COLO668 (cell line): ENCODE results near the gene TNRC6B.

Experiments
- DNase-seq: peaks from one replicate; lab custom pipeline; 2025; ENCODE audit not compliant: unreplicated experiment; lab: John Stamatoyannopoulos, UW

The TNRC6B gene

DNA sequence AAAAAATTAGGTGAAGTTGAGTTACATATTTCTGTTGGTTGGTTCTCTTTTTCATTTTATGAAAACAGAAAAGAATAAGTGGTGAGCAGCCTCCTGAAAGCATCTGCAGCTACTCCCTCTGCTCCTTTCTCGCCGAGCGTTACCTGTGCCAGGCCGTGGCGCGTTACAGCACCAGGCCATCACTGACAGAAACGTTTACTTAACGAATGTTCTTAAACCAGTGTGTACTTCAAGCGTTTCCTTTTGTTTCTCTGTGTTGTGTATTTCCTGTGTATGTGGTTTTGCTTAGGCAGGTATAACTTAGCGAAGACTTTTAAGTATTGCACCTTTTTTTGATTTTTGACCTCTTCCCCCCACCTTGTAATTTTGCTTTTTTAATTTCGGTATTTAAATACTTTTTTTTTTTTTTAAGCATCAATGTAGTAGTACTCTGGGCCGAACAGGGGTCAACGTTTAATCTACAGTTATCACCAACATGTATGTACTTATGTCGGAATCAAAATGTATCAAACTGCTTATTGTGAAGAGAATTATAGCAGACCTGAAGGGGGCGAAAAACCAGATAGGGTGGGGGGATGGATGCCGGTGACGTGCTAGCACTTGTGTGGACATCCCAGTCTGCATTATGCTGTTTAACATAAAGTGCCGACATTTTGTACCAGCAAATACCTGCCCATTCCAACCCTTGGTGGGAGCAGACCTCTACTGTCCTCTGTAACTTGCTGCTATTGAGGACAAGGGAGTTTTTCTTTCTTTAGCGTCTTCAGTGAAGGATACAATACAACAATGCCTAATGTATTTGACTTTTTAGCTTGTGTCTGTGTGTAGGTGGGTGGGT is 147.0 kb downstream of the TNRC6B start:
- DNase-seq = no peak

DNA sequence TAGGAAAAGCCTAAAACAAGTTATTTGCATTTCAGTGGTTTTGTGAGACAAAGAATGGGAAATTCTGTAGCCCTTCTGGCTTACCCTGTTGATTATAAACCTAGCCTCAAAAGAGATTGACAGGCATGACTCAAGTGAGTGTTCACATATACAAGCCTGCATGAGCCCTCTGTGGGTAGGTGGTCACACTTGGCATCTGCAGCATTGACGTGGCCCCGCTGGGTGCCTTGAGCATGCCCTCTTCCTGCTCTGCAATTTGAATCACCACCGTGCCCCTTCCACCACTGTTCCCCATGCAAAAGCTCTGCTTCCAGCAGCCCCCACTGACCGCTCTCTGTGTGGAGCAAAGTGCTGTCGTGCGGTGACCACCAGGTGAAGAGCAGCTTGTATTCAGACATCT is 147.6 kb downstream of the TNRC6B start:
- DNase-seq = no peak

DNA sequence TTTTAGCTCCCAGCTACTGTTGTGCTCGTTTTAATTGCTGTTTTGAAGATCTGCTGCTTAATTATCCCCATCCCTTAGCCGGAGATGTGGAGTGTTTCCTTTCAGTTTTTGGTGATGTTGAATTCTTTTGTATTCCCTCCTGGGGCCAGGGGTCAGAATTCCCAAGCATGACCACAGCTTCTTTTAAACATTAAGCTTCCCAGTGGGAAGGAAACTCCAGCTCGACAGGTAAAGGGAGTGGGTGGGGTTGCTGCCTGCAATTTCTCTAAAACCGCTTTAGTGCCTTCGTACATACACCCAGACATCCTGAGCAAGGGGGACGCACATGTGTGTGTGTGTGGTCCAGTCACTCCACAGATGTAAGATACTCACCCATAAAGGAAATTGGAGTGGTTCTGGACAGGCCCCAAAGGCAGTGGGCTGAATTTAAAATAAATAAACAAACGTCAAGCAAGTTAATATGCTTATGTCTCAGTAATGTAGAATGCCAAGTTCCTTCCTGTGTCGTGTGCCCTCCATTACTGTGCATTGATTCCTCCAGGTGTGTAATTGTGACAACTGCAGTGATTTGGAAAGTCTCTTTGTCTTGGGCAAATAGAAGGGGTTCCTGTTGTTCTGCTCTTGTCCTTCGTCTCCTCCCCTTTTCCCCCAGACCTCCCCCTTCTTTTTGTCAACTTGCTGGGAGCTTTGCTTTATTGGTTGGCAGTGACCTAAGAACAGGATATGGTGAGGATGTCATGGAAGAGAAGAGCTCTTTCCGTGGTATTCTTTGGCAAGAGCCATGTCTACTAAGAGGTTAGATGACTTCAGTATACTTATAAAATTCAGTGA is 149.4 kb downstream of the TNRC6B start:
- no peak for DNase-seq

DNA sequence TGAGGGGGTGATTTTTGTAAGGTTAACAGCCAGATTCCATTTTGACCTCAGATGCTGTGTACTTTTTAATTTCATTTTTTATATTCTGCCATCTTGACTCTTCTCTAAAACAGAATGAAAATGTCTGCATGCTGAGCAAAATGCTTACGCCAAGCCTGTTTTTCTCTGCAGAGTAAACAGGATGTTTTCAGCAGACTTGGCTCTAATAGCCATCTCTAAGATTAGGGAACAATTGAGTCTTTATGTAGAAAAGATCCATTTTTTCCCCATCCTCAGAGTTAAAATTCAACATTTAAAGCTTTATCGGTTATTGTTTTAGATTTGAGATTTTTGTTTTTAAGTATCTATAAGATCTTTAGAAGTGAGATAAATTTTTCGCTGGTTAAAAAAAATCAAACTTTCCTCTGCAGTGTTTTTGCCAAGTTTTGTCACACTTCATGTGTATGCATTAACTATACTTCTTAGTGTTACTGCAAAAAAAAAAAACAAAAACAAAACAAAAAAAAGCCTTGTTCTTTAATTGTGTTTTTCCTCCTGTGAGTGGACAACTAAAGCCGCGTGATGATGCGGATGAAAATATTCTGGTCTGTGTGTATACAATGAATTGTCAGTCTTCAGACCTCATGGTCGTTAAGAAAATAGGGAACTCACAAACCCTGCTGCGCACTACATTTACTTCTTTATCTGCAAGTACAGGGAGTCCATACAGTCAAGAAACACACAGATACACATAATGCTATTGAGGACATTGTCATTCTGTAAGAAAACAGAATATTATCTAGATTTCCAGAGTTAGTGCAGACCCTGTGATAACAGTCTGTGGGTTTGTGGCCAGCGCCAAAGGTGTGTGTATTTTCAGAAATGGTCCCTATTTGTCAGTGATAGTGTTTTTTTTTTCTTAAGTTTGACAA is 151.1 kb downstream of the TNRC6B start:
- no peak for DNase-seq

DNA sequence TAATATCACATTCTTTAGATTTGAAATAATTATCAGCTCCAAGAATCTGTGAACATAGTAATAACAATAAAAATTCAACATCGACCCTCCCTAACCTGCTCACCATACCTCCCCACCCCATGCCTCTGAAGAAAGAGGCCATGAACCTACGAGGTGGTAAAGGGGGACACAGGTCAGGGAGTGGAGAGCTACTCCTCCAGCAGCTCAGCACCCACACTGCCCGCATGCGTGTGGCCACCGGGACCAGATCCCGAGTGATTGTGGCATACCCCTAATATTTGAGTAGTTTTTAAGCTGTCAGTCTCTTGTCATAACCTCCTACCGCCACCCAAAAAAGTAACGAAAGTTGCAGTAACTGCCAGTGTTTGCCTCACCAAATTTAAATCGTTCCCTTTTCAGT is 151.7 kb downstream of the TNRC6B start:
- DNase-seq = no peak

DNA sequence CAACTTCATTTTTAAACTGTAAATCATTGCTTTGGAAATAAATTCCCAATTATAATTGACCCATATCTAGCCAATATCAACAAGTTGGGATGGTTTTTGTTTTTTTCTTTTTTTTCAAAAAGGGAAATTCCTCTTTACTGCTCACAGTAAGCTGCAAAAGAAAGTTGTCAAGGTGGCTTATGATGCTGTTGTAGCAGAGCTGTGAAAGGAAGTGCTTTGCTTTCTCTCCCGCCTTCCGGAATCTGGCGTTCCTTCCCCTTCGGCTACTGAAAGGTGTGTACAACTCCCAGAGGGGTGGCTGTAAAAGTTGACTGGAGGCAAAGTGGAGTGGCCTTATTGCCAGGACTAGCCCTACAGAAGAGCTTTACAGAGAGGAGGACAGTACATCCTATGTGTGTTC is 152.4 kb downstream of the TNRC6B start:
- DNase-seq = no peak

DNA sequence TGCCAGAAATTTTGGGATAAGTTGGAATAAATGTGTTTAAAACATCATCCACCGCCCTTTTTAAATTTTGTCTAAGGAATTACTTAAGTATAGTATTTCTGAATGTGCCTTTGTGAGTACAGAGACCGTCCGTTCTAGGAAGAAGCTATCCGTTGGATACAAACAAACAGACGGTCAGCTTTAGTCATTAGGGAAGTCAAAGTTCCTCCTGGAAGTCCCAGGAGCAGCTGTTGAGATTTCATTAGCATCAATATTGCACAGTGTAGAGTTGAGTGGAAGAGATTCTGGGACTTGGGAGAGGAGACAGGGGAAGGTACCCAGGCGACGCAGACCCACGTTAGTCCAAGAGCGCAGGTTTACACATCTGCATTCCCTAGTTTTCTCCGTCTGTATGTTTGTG is 152.9 kb downstream of the TNRC6B start:
- DNase-seq = no peak

DNA sequence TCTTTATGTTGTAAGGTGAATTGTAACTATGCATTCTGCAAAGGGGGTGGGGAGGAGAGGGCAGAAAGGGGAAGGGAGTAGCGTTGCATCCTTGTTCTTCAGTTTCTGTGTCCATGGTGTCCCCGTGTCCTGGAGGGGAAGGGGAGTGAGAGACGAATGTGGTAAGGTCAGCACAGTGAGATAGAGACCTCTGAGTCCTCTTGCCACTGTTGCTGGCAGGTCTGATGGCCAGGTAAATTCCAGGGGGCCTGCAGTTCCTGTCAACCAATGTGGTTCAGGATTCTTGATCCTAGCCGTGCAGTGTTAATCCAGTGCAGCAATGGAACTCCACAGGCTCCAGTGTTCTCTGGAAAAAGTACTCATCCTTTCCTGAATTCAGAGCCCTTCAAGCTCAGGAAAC is 154.0 kb downstream of the TNRC6B start:
- no peak for DNase-seq

DNA sequence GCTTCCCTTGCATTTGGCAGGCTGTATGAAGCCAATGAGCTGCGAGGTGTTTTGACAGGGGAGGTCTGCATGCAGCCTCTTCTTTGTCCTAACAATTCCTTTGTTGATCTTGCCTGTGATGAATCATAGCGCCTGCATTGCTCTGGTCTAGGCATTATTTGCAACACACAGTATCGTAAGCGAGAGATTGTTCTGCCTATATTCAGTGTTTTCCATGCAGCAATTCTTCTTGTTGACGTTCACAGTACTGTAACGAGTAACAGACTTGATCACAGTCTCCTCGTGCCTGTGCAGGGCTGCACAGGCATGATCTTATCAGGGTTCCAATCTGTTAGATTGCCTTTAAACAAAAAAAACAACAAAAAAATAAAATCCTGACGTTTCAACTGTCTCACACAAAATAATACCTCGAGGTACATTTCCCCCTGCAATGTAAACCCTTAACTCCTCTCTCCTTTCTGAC is 154.6 kb downstream of the TNRC6B start:
- no peak for DNase-seq

DNA sequence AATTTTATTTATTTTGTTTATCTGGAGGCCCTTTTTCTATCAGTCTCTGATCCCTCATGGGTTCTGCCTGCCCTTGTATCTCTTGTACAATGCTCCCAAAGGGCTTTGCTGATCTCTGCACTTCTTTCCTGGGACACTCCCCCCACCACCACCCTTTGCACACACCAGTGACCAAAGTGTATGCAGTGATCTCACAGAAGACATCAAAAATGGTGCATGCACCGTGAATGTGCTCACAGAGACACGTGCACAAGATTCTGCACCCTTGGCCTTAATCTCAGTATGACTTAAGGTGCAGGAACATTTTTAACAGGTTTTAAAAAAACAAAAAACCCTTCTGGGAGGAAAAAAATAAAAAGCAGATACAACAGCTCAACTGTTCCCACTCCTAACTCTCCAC is 156.3 kb downstream of the TNRC6B start:
- no peak for DNase-seq

DNA sequence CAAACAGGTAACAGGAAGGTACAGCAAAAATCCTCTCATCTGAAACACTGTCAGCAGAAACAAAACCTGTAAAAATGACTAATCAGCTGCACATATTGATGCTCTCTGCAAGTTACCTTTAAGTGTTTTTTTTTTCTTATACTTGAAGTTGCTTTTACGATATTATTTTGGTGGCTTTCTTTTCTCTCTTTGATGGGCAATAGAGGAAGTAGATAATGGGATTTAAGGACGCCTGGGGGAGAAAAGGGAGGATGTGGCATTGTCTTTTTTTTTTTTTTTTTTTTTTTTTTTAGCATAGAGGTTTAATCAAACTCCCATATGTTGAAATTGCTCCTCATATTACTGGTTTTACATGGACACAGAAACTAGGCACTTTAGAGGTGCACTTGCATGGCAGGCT is 157.2 kb downstream of the TNRC6B start:
- DNase-seq = no peak

DNA sequence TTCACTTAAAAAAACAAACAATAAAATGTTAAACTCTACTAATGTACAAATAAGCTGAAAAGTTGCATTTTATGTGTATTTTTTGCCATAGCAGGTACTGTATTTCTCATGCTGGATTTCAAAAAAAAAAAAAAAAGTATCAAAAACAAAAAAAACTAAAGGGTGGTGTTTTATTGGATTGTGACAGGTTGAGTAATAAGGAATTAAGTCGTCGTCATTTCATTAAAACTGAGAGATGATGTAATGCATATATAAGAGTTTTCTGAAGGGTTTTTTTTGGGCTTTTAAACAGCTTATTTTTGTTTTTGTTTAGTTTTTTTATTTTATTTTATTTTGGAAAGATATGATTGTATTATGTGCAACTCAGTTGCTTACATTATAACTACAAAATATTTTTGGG is 157.6 kb downstream of the TNRC6B start:
- no peak for DNase-seq

DNA sequence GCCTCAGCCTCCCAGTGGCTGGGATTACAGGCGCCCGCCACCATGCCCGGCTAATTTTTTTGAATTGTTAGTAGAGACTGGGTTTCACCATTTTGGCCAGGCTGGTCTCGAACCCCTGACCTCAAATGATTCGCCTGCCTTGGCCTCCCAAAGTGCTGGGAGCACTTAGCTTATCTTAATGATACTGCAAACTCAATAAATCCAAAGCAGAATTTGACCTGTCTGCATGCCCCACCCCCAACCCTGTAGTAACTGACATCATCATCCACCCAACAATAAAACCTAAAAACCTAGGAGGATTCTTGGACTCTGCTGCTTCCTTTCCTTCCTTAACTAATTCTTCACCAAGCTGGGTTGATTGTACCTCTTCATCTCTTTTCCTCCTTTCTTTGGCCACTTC is 162.3 kb downstream of the TNRC6B start:
- DNase-seq = no peak

DNA sequence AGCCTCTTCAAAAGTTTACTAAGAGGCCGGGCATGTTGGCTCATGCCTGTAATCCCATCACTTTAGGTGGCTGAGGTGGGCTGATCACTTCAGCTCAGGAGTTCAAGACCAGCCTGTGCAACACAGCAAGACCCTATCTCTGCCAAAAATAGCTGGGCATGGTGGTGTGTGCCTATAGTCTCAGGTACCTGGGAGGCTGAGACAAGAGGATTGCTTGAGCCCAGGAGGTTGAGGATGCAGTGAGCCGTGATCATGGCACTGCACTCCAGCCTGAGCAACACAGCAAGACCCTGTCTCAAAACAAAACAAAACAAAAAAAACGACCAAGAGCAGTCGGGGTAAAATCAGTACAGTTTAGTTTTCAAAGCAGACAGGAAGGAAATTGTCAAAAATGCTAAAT is 163.9 kb downstream of the TNRC6B start:
- DNase-seq = no peak

DNA sequence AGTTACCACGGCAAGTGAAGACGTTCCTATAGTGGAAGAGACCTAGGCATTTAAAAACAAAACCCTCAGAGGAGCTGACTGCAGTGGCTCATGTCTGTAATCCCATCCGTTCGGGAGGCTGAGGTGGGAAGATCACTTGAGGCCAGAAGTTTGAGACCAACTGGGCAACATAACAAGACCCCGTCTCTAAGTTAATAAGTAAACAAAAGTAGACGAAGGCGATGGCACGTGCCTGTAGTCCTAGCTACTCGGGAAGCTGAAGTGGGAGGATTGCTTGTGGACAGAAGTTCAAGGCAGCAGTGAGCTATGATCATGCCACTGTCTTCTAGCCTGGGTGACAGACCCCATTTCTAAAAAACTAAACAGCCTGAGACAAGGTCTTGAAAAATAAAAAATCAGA is 164.8 kb downstream of the TNRC6B start:
- no peak for DNase-seq

DNA sequence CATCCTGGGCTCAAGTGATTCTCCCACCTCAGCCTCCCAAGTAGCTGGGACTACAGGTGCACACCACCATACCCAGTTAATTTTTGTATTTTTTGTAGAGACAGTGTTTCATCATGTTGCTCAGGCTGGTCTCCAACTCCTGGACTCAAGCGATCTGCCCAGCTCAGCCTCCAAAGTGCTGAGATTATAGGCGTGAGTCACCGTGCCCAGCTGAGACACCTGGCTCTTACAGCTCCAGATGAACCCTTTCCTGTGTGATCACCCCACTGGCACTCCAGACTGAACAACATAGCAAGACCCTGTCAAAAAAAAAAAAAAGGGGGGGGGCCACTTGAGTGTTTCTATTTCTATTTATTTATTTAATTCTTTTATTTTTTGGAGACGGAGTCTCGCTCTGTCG is 167.5 kb downstream of the TNRC6B start:
- DNase-seq = peak; percentile 4

DNA sequence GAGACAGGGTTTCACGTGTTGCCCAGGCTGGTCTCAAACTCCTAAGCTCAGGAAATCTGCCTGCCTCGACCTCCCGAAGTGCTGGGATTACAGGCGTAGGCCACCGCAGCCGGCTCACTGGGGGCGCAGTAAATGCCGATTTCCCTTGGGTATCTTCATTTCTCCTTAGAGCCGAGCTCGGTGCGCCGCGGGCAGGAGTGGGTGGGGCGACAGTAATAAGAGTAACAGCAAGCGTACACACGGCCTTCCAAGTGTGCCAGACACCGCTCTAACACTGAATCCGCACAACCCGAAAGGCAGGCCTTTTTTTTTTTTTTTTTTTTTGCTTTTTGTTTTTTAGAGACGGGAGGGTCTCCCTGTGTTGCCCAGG is 168.1 kb downstream of the TNRC6B start:
- DNase-seq = peak; percentile 58

DNA sequence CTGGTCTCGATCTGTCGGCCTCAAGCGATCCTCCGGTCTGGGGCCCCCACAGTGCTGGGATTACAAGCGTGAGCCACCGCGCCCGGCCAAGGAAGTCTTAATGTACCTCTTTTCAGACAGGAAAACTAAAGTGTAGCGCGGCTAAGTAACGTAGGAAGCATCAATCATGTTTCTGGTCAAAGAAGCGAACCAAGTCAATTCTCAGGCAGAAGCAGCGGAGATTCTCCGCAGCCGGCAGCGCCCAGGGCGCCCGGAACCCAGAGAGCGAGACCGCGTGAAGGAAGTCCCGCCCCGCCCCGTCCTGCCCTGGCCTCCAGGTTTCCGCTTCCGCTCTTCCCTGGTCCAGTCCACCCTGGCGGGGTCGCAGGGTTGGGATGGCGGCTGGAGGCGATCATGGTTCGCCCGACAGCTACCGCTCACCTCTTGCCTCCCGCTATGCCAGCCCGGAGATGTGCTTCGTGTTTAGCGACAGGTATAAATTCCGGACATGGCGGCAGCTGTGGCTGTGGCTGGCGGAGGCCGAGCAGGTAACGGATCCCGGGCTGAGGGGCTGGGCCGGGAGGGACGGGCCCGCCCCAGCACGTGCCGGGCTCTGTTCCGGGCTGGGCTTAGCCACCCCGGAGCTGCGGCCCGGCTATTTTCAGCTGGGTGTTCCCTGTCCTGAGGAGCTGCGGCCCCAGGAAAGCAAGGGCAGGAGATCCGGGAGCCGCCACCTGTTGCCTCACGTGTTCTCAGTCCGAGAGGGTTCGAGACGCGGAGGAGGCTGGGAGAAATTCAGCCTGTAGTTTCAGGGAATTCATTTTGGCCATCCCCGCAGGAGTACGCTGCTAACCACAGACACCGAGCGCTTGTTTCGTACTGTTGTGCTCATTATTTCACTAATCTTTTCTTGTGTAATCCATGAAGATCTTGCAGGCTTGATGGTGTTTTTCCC is 168.7 kb downstream of the TNRC6B start, which contains the start of gene ADSL:
Gene ADSL, plus strand, starts transcription at position 316 of the 934 bp plus-strand sequence. Its CDS starts 59 bp downstream, at position 375.
- peak; percentile 93 for DNase-seq

DNA sequence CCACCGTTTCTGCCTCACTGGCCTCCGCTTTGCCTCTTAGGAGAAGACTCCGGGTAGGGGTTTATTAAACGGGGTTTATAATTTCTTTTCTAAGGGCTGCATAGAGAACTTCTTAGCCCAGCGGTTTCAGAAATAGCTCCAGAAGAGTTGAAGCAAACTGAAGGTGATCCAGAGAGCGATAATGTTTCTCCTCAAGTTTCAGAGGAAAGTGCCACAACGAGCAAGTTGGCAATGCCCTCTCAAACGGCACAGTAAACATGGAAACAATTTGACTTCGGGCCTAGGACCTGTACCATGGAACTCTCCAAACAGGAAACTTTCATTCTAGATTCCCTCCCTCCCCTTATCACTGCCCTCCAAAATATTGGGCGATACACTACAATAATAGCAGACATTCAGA is 169.6 kb downstream of the TNRC6B start:
- no peak for DNase-seq

DNA sequence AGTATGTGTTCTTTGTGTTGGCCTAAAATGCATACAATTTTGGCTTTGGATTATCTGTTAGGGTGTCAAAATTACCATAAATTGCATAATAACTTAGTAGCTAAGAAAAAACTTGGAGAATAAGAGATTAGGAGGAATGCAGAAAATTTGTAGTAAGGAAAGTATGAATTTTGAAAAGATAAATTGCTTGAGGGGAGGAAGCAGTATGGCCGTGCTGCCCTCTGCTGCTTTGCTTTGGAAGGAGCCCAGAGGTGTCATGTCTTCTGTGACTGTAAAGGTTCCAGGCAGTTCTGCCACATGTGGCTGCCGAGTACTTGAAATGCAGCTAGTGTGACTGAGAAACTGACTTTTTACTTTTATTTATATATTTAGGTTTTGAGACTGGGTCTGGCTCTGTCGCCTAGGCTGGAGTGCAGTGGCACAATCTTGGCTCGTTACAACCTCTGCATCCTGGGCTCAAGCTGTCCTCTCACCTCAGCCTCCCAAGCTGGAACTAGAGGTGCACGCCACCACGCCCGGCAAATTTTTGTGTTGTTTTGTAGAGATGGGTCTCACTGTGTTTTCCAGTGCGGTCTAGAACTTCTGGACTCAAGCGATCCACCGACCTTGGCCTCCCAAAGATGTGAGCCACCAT is 170.4 kb downstream of the TNRC6B start:
- DNase-seq = peak; percentile 49
